Endothelial cell (in vitro differentiated cells): Measurements from ENCODE around the gene TMEM39B. TPM values are rescaled to one million over a fixed set of nuclear protein-coding genes. Genes with fewer than 3 reads are reported as not detected.

Experiments
- DNase-seq: peaks from one replicate; pipeline ENCODE4 v3.0.0; 2021; ENCODE audit warnings: low spot score
- H3K27ac Mint-ChIP-seq: one replicate; pipeline ENCODE4 v1.8.0; 2021; ENCODE audit warnings: mixed read lengths, inconsistent platforms; ENCODE audit not compliant: unreplicated experiment
- H3K27me3 Mint-ChIP-seq: one replicate; pipeline ENCODE4 v1.8.0; 2021; ENCODE audit warnings: mild to moderate bottlenecking, moderate library complexity, mixed read lengths, inconsistent platforms; ENCODE audit not compliant: unreplicated experiment
- H3K36me3 Mint-ChIP-seq: one replicate; pipeline ENCODE4 v1.8.0; 2021; ENCODE audit warnings: mild to moderate bottlenecking, low read depth, mixed read lengths, inconsistent platforms; ENCODE audit not compliant: unreplicated experiment
- H3K4me1 Mint-ChIP-seq: one replicate; pipeline ENCODE4 v1.8.0; 2021; ENCODE audit warnings: mild to moderate bottlenecking, mixed read lengths, inconsistent platforms; ENCODE audit not compliant: unreplicated experiment
- H3K4me3 Mint-ChIP-seq: one replicate; pipeline ENCODE4 v1.8.0; 2021; ENCODE audit warnings: mild to moderate bottlenecking, mixed read lengths, inconsistent platforms; ENCODE audit not compliant: unreplicated experiment
- H3K9me3 Mint-ChIP-seq: one replicate; pipeline ENCODE4 v1.8.0; 2021; ENCODE audit warnings: mixed read lengths, inconsistent platforms; ENCODE audit not compliant: unreplicated experiment
- total RNA-seq: library from RNA; stranded (reverse); fragmentation: NEBNext Ultra II Directional; extraction: Animal tissue kit (Norgen Biotek cat#: 25700); gene quantifications from one replicate; pipeline ENCODE4 v1.2.1, GENCODE V29; 2021; ENCODE audit not compliant: unreplicated experiment
- TF ChIP-seq, protein P1 (sequence below): fragments of 200-600 bp; sonication (generic); IDR thresholded peaks from one replicate; pipeline ENCODE4 v1.5.0; 2021; ENCODE audit warnings: antibody characterized with exemption; ENCODE audit not compliant: unreplicated experiment

TMEM39B gene
- total RNA-seq, 1 donor from 2014 or later: 26.9 TPM

DNA sequence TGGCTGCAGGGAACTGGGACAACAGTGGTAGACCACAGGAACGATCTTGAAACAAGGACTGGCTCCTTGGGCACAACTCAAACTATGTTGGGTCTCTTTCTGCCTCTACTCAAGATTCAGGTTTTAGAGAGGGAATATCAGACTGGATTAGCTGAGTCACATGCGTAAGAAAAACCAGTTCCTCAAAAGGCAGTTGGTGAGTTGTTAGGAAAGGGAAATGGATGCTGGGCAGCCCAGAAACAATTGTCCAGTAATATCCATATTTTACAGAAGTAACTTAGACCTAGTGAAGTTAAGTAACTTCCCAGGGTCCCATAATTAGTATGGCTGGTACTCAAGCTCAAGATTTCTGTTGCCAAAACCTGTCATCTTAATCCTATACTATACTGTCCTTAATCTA, 27.0 kb upstream of the TMEM39B start:
- TF ChIP-seq, protein P1, sequence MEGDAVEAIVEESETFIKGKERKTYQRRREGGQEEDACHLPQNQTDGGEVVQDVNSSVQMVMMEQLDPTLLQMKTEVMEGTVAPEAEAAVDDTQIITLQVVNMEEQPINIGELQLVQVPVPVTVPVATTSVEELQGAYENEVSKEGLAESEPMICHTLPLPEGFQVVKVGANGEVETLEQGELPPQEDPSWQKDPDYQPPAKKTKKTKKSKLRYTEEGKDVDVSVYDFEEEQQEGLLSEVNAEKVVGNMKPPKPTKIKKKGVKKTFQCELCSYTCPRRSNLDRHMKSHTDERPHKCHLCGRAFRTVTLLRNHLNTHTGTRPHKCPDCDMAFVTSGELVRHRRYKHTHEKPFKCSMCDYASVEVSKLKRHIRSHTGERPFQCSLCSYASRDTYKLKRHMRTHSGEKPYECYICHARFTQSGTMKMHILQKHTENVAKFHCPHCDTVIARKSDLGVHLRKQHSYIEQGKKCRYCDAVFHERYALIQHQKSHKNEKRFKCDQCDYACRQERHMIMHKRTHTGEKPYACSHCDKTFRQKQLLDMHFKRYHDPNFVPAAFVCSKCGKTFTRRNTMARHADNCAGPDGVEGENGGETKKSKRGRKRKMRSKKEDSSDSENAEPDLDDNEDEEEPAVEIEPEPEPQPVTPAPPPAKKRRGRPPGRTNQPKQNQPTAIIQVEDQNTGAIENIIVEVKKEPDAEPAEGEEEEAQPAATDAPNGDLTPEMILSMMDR: no peak
- Mint-ChIP-seq H3K36me3 (peaks cover 40% of the 10 kb centered on the region), H3K4me3 (no peak overlapping the region), H3K27ac (no peak overlapping the region), H3K4me1 (no peaks in the 10 kb centered on the region), H3K9me3 (no peaks in the 10 kb centered on the region), H3K27me3 (peaks cover 2% of the 10 kb centered on the region)
- no peak for DNase-seq

DNA sequence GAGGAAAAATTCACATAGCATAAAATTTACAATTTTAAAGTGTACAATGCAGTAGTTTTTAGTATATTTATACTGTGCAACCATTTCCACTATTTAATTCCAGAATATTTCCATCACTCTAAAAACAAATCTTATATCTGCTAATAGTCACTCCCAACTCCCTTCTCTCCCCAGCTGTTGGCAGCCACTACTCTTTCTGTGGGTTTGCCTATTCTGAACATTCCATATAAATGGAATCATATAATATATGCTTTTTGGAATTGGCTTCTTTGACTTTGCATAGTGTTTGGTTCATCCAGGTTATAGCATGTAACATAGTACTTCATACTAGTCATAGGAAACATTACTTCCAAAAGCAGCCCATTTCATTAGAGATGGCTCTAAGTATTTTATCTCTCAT, 25.0 kb upstream of the TMEM39B start:
- TF ChIP-seq, protein P1: no peak
- H3K9me3 Mint-ChIP-seq: no peaks in the 10 kb centered on the region
- peaks cover 33% of the 10 kb centered on the region for H3K36me3 Mint-ChIP-seq
- H3K4me1 Mint-ChIP-seq: no peaks in the 10 kb centered on the region
- H3K4me3 Mint-ChIP-seq: no peak overlapping the region
- no peak for DNase-seq
- no peak overlapping the region for H3K27ac Mint-ChIP-seq
- peaks cover 2% of the 10 kb centered on the region for H3K27me3 Mint-ChIP-seq

DNA sequence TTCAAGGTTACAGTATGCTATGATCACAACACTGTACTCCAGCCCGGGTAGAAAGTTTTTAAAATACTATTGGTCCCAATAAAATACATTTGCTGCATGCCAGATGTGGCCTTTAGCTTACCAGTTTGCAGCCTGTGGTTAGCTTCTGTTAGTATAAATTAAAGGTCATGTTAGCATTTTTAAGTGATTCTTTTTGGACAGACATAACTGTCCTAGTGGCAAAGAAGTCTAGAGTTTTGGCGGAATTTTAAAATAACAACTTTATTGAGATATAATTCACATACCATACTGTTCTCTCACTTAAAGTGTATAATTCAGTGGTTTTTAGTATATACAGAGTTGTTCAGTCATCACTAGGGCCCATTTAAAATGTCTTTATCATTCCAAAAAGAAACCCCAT, 24.3 kb upstream of the TMEM39B start:
- no peaks in the 10 kb centered on the region for H3K4me1 Mint-ChIP-seq
- TF ChIP-seq, protein P1: no peak
- peaks cover 32% of the 10 kb centered on the region for H3K36me3 Mint-ChIP-seq
- H3K4me3 Mint-ChIP-seq: no peak overlapping the region
- no peaks in the 10 kb centered on the region for H3K27me3 Mint-ChIP-seq
- H3K27ac Mint-ChIP-seq: no peak overlapping the region
- no peak for DNase-seq
- H3K9me3 Mint-ChIP-seq: no peaks in the 10 kb centered on the region

DNA sequence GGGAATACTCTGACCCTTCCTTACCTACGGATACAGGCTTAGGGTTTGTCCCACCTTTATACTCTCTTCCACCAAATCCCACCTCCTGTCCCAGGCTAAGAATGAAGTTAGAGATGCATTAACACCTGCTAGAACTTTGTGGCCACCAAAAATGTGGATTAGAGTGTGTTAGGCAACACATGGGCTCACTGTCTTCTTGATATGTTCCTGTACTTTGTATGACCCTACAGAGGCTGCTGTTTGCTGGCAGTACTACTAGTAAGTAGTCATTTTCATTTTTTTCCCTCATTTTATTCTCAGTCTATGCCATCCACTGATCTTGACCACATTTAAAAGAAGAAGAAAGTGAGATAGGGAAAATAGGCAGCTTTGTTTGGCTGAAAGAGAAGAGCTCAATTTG, 21.0 kb upstream of the TMEM39B start:
- peaks cover 27% of the 10 kb centered on the region for H3K36me3 Mint-ChIP-seq
- no peak overlapping the region for H3K4me3 Mint-ChIP-seq
- TF ChIP-seq, protein P1: no peak
- H3K27me3 Mint-ChIP-seq: no peaks in the 10 kb centered on the region
- H3K4me1 Mint-ChIP-seq: peaks cover 6% of the 10 kb centered on the region
- no peak for DNase-seq
- no peaks in the 10 kb centered on the region for H3K9me3 Mint-ChIP-seq
- no peak overlapping the region for H3K27ac Mint-ChIP-seq

DNA sequence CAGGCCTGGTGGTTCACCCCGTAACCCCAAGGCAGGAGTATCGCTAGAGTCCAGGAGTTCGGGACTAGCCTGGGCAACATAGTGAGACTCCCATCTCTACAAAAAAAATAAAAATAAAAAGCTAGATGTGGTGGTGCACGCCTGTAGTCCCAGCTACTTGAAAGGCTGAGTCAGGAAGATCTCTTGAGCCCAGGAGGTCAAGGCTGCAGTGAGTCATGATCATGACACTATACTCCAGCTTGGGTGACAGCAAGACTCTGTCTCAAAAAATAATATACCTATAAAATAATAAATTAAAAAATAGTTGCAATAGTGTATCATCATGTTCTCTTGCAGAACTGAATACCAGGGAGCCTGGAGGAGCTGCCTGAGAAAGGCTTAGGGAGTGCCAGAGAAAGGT, 19.9 kb upstream of the TMEM39B start:
- Mint-ChIP-seq H3K4me1 (peaks cover 6% of the 10 kb centered on the region), H3K9me3 (no peaks in the 10 kb centered on the region), H3K27me3 (no peaks in the 10 kb centered on the region), H3K27ac (peak overlapping the region; percentile 61), H3K4me3 (no peak overlapping the region), H3K36me3 (peaks cover 26% of the 10 kb centered on the region)
- no peak for DNase-seq
- TF ChIP-seq, protein P1: no peak
